Panc1 (cell line): ENCODE data around the gene REEP2. TPM values are rescaled to one million over a fixed set of nuclear protein-coding genes. Genes with fewer than 3 reads are reported as not detected.

Experiments used
- ATAC-seq: fragments of 200-7000 bp; cut with Tn5 transposase; 2 replicates; pipeline ENCODE4 v1.9.1; 2020; ENCODE audit warnings: mild to moderate bottlenecking, moderate library complexity
- BruUV-seq: library from RNA; stranded (reverse); fragments of 400-500 nt; replicated peaks from 2 replicates; lab custom pipeline; 2021; lab: Mats Ljungman, UMichigan
- CTCF ChIA-PET: fragments of 300-600 bp; sonication (Branson Sonifier 250); formaldehyde crosslinking; loops from one replicate; lab custom pipeline; 2022; ENCODE audit warnings: antibody characterized with exemption; lab: Charles Lee
- POLR2A ChIA-PET: fragments of 300-600 bp; sonication (Branson Sonifier 250); formaldehyde crosslinking; loops from one replicate; lab custom pipeline; 2022; ENCODE audit warnings: antibody characterized with exemption; lab: Charles Lee
- DNase-seq: peaks from one replicate; pipeline ENCODE4 v3.0.0-alpha.2; 2010; ENCODE audit warnings: low read depth, low spot score
- H3K27ac ChIP-seq: 2 replicates; pipeline ENCODE4 v1.5.1; 2011; ENCODE audit warnings: mild to moderate bottlenecking, low read length, inconsistent platforms
- H3K27me3 ChIP-seq: fragments of 200-500 bp; sonication (Bioruptor generic); 2 replicates; pipeline ENCODE4 v1.6.0; 2014; ENCODE audit warnings: low read length, inconsistent platforms; ENCODE audit not compliant: control insufficient read depth, insufficient read depth
- H3K36me3 ChIP-seq: fragments of 200-500 bp; sonication (Bioruptor generic); 2 replicates; pipeline ENCODE4 v1.5.1; 2014; ENCODE audit warnings: inconsistent platforms, mild to moderate bottlenecking, low read length, moderate library complexity; ENCODE audit not compliant: control insufficient read depth, insufficient read depth
- H3K4me1 ChIP-seq: 2 replicates; pipeline ENCODE4 v1.5.1; 2011; ENCODE audit warnings: inconsistent platforms, mild to moderate bottlenecking, low read length, moderate library complexity; ENCODE audit not compliant: control insufficient read depth, insufficient read depth
- H3K4me3 ChIP-seq, 2 experiments: 2 replicates each; pipeline ENCODE4 v1.5.1; 2011 to 2012; ENCODE audit warnings: low read depth in 2 of 2, low read length in 2 of 2, mild to moderate bottlenecking in 2 of 2, inconsistent platforms in 1 of 2, moderate library complexity in 1 of 2
- H3K9me3 ChIP-seq: fragments of 200-500 bp; sonication (Bioruptor generic); 2 replicates; pipeline ENCODE4 v1.5.1; 2014; ENCODE audit warnings: low read depth, mild to moderate bottlenecking, inconsistent platforms, low read length, moderate library complexity; ENCODE audit not compliant: control insufficient read depth, insufficient read depth
- CTCF ChIP-seq: fragments of 450-650 bp; IDR thresholded peaks from 2 replicates; pipeline ENCODE4 v1.5.1; 2017; ENCODE audit warnings: mild to moderate bottlenecking
- POLR2AphosphoS5 ChIP-seq: IDR thresholded peaks from 2 replicates; pipeline ENCODE4 v1.6.1; 2012; ENCODE audit warnings: mild to moderate bottlenecking, low read depth, low read length, moderate library complexity
- REST ChIP-seq, 2 experiments: IDR thresholded peaks; 2 replicates each; pipeline ENCODE4 v1.6.1; 2011 to 2012; ENCODE audit warnings: low read depth in 2 of 2, control low read depth in 1 of 2, low read length in 1 of 2, mild to moderate bottlenecking in 1 of 2, moderate library complexity in 1 of 2; ENCODE audit not compliant: insufficient read depth in 1 of 2
- SIN3A ChIP-seq: IDR thresholded peaks from 2 replicates; pipeline ENCODE4 v1.6.1; 2012; ENCODE audit warnings: low read depth, mild to moderate bottlenecking, low read length, moderate library complexity, borderline replicate concordance; ENCODE audit not compliant: insufficient read depth
- TCF7L2 ChIP-seq: IDR thresholded peaks from 2 replicates; pipeline ENCODE4 v1.6.1; 2011; ENCODE audit warnings: mild to moderate bottlenecking, low read depth, low read length, inconsistent platforms
- in situ Hi-C: cut with HindIII; loops from 2 replicates; pipeline ENCODE4 v1.10.0; 2016; ENCODE audit warnings: low sequenced_read_pairs, low pct_unique_long_range_greater_than_20kb
- intact Hi-C: fragments of 100-400 bp; cut with micrococcal nuclease; formaldehyde crosslinking; loops from one replicate; pipeline ENCODE4 v1.10.0; 2022; ENCODE audit not compliant: unreplicated experiment
- total RNA-seq: library from RNA; stranded (reverse); gene quantifications from one replicate; pipeline ENCODE4 v1.2.1, GENCODE V29; 2021; ENCODE audit not compliant: unreplicated experiment

The REEP2 gene
- total RNA-seq, 1 experiment from 2014 or later = 6.5 TPM

- no peaks in the 10 kb centered on the region for H3K9me3 ChIP-seq
- ChIA-PET POLR2A (interaction anchor here (1.5 kb wide), 1 partner anchor 10 kb away, joined by 4 read pairs; no protein-coding TSS in a partner anchor), CTCF (no interaction called here)
- no peaks in the 10 kb centered on the region for H3K27me3 ChIP-seq
- DNase-seq = no peak
- TF ChIP-seq REST (IDR thresholded peaks at IDR 0.05; ENCODE audit: insufficient read depth in 1 of 2, low read depth in 2 of 2, low read length in 1 of 2) = no peak
- no peak for TF ChIP-seq SIN3A
- no peak for TF ChIP-seq CTCF
- no peak for TF ChIP-seq POLR2AphosphoS5
- no peak for TF ChIP-seq TCF7L2
- H3K4me1 ChIP-seq = peaks cover 3% of the 10 kb centered on the region; the same call in 1 of the 2 replicates
- no peak overlapping the region for H3K4me3 ChIP-seq
- BruUV-seq = no TSS peak
- no peaks in the 10 kb centered on the region for H3K36me3 ChIP-seq
- in situ Hi-C loops (no loop called here), intact Hi-C loops (no loop called here)
- no peak for ATAC-seq
- H3K27ac ChIP-seq = no peak overlapping the region
Observed at GRCh38 chr5:138454121-138454520, 15.3 kb downstream of the REEP2 start.

GRCh38 chr5:138455232-138455930, 16.5 kb downstream of the REEP2 start:
- Histone ChIP-seq H3K9me3 (no peaks in the 10 kb centered on the region), H3K27ac (no peak overlapping the region), H3K4me3 (no peak overlapping the region), H3K36me3 (no peaks in the 10 kb centered on the region), H3K4me1 (no peaks in the 10 kb centered on the region), H3K27me3 (no peaks in the 10 kb centered on the region)
- DNase-seq = no peak
- TF ChIP-seq POLR2AphosphoS5 = no peak
- TF ChIP-seq TCF7L2 = no peak
- no peak for TF ChIP-seq SIN3A
- no peak for TF ChIP-seq CTCF
- no peak for TF ChIP-seq REST (IDR thresholded peaks at IDR 0.05; ENCODE audit: insufficient read depth in 1 of 2, low read depth in 2 of 2, low read length in 1 of 2)
- ChIA-PET POLR2A (interaction anchor here (0.5 to 1.5 kb wide), 3 partner anchors 9 to 95 kb away, joined by 3 to 13 read pairs (median 4); no protein-coding TSS in a partner anchor), CTCF (interaction anchor here (0.6 kb wide), 1 partner anchor 838 kb away, joined by 6 read pairs; no protein-coding TSS in a partner anchor)
- no peak for ATAC-seq
- intact Hi-C loops = no loop called here
- in situ Hi-C loops = no loop called here
- no TSS peak for BruUV-seq
